Thymus (tissue), 11 donors: ENCODE measurements around the gene RNF115. TPM values are rescaled to one million over a fixed set of nuclear protein-coding genes. Genes with fewer than 3 reads are reported as not detected.

Experiments
- DNase-seq, 9 donors: peaks; one replicate each; pipeline ENCODE4 v3.0.0-alpha.2; 2013; ENCODE audit warnings: low spot score in 9 of 9, low read depth in 6 of 9, missing footprints in 1 of 9
- H3K27ac ChIP-seq, 2 donors: one replicate each; pipeline ENCODE4 v1.5.1; 2013; ENCODE audit warnings: control low read depth in 1 of 2, low read depth in 1 of 2, low read length in 1 of 2, mild to moderate bottlenecking in 1 of 2, moderate library complexity in 1 of 2
- H3K27me3 ChIP-seq, 2 donors: one replicate each; pipeline ENCODE4 v1.5.1; 2013; ENCODE audit warnings: low read length in 1 of 2; ENCODE audit not compliant: control insufficient read depth in 2 of 2, insufficient read depth in 1 of 2
- H3K36me3 ChIP-seq, 2 donors: one replicate each; pipeline ENCODE4 v1.5.1; 2013; ENCODE audit warnings: low read length in 1 of 2, mild to moderate bottlenecking in 1 of 2, moderate library complexity in 1 of 2; ENCODE audit not compliant: control insufficient read depth in 2 of 2, insufficient read depth in 2 of 2
- H3K4me1 ChIP-seq, 2 donors: one replicate each; pipeline ENCODE4 v1.5.1; 2013; ENCODE audit warnings: low read length in 2 of 2; ENCODE audit not compliant: control insufficient read depth in 2 of 2, insufficient read depth in 2 of 2
- H3K4me3 ChIP-seq, 2 donors: one replicate each; pipeline ENCODE4 v1.5.1; 2013; ENCODE audit warnings: low read length in 2 of 2, control low read depth in 1 of 2, mild to moderate bottlenecking in 1 of 2
- H3K9me3 ChIP-seq, 2 donors: one replicate each; pipeline ENCODE4 v1.5.1; 2013; ENCODE audit warnings: low read length in 1 of 2, mild to moderate bottlenecking in 1 of 2; ENCODE audit not compliant: control insufficient read depth in 2 of 2, insufficient read depth in 1 of 2
- WGBS: extraction: QIAGEN DNeasy Blood & Tissue Kit; methylation state at CpG from one replicate; pipeline ENCODE4 v1.1.7; 2013; 5-methylcytosine and 5-hydroxymethylcytosine counted together
- polyA plus RNA-seq: library from polyadenylated mRNA; stranded (reverse); fragments of 200-250 nt; gene quantifications from one replicate; pipeline ENCODE4 v1.2.3, GENCODE V29; 2013
- total RNA-seq: library from RNA; stranded (reverse); fragments of 120-200 nt; gene quantifications from one replicate; pipeline ENCODE4 v1.2.4, GENCODE V29; 2013
- donor health status: healthy.

RNF115 gene
- total and polyA plus RNA-seq, 2 donors = 8.8 to 12.3 TPM

DNA sequence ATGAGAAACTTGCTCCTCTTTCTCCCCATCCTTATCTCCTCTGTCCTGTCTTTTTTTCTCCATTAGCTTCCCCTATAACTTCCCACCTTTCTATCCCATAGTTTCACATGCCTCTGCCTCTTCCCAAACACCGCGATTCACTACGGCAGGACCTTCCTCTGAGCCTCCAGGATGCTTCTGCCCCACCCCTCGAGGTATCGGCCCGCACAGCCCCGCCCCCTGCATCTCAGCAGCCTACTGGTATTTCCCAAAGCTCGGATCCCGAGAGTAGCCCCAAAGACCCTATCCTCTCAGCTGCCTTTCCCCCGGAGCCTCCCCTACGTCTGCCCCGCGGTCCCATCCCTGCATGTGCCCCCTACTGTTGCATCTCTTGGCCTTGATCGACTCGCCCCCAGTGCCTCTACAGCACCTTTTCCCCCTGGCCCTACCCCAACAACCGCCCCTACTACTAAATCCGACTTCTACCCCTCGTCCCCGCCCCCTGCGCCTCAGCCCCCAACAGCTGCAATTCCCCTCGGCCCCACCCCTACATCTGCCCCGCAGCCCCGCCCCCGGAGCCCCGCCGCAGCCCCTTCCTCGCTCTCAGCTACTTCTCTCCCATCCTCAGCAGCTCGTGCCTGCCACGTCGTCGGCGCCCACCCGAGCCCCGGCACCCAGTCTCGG is 34.5 kb upstream of the RNF115 start:
- peaks cover 3 to 13% of the 10 kb centered on the region in 2 donors for H3K4me1 ChIP-seq
- peaks cover 0 to 2% of the 10 kb centered on the region in 2 donors for H3K27me3 ChIP-seq
- H3K4me3 ChIP-seq = peak overlapping the region; percentile 90 to 91
- peaks cover 0 to 3% of the 10 kb centered on the region in 2 donors for H3K9me3 ChIP-seq
- peaks cover 24 to 31% of the 10 kb centered on the region in 2 donors for H3K36me3 ChIP-seq
- 2% methylated on average over 35 of the region's 35 CpGs for WGBS
- DNase-seq = peak in 7 of 9 donors; percentile 37 to 89 (median 79)
- H3K27ac ChIP-seq = peak overlapping the region; percentile 91 to 97

DNA sequence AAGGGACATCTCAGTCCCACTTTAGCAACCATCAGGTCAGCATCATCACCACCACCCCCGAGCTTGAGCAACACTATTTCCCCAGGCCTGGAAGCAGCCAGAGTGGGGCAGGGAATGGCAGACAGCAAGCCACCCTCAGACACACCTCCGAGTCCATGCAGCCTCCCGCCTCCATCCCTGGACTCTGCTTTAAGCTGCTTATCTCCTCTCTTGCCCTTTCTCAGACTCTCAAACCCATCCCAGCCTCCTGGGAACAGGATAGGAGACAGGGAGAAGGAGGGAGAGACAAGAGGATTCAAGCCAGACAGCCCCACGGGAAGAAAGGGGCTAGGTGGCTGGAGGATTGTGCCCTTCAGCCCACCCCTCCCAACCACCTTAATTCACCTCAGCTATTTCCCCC is 33.3 kb upstream of the RNF115 start:
- Histone ChIP-seq H3K36me3 (peaks cover 29 to 31% of the 10 kb centered on the region in 2 donors), H3K27ac (no peak overlapping the region), H3K4me1 (peaks cover 3 to 13% of the 10 kb centered on the region in 2 donors), H3K27me3 (no peaks in the 10 kb centered on the region), H3K4me3 (no peak overlapping the region), H3K9me3 (peaks cover 0 to 3% of the 10 kb centered on the region in 2 donors)
- WGBS = 69% methylated on average over 4 of the region's 4 CpGs
- no peak for DNase-seq

DNA sequence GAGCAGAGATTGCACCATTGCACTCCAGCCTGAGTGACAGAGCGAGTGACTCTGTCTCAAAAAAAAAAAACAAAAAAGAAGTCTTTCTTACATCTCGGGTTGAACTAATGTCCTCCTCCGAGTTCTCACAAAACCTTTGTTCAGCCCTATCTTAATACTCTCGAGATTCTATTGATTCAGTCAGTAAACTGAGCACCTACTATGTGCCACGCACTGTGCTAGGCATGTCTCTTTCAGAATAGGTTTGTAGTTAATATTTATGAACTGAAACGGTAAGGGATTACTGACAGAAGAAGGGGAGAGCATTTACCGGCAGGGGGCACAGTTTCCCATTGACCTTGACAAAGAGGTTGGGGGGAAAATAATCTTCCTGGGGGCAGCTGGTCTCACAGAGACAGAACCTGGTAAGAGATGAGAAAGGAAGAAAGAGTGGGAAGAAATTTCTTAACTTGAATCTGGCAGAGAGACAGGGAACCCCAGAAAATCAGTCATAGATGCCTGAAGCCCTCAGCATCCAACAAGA is 31.6 kb upstream of the RNF115 start:
- Histone ChIP-seq H3K4me1 (peaks cover 3 to 13% of the 10 kb centered on the region in 2 donors), H3K9me3 (peaks cover 0 to 3% of the 10 kb centered on the region in 2 donors), H3K4me3 (no peak overlapping the region), H3K27ac (no peak overlapping the region), H3K36me3 (peaks cover 35% of the 10 kb centered on the region in 2 donors), H3K27me3 (no peaks in the 10 kb centered on the region)
- 94% methylated on average over 7 of the region's 7 CpGs for WGBS
- no peak for DNase-seq

DNA sequence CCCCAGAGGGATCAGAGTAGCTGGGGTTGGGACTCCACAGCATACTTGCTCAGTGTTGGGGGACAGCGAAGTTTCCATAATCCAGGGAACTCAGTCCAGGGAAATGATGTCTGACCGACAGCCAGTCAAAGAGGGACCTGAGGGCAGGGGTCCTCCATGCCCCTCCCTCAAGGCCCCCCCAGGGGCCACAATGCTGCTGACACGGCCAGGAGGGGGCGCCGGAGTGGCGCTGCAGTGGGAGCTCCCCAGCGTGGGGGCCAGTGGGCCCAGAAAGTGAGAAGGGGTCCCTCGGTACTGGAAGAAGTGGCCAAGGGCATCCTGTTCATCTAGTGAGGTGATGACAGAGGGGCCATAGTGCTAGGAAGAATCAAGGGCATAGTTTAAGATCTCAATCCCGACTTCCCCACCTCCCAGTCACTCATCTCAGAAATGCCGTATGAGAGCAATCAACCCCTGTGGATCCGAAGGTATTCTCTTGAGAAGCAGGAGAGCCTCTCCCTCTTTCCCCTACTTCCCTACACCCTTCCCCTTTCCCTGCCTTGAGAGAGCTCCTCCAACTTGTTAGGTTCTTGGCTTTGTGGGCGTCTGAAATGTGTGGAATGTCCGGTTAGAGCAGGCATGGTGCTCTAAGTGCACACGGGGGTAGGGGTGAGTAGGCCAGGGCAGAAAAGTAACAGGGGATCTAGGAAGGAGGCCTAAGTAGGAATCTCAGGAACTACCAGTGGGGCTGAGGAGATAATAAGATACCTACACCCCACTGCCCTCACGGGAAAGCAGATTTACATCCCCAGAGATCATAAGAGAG is 25.7 kb upstream of the RNF115 start:
- H3K27ac ChIP-seq = no peak overlapping the region
- H3K36me3 ChIP-seq = peaks cover 39 to 44% of the 10 kb centered on the region in 2 donors
- H3K4me3 ChIP-seq = no peak overlapping the region
- H3K27me3 ChIP-seq = no peaks in the 10 kb centered on the region
- no peak for DNase-seq
- H3K9me3 ChIP-seq = no peaks in the 10 kb centered on the region
- H3K4me1 ChIP-seq = peaks cover 5 to 22% of the 10 kb centered on the region in 2 donors
- 90% methylated on average over 15 of the region's 15 CpGs for WGBS

DNA sequence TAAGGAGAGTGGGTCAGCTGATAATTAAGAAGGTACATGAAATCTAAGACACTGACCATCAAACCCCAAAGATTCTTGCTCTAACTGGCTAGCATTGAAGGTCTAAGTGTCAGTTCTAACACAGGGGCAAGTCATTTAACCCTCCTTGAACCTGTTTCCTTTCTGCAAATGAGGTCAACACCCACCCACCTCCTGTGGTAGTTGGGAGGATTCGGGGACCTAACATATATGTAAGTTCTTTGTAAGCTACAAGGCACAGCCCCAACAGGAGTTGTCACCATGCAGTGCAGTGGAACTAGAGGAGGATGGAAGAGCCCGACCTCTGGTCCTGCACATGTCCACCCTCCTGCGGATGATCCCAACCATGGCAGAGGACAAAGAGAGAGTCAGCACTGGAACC is 23.9 kb upstream of the RNF115 start:
- peaks cover 31 to 36% of the 10 kb centered on the region in 2 donors for H3K36me3 ChIP-seq
- H3K27me3 ChIP-seq = no peaks in the 10 kb centered on the region
- H3K9me3 ChIP-seq = no peaks in the 10 kb centered on the region
- 94% methylated on average over 3 of the region's 3 CpGs for WGBS
- H3K27ac ChIP-seq = no peak overlapping the region
- H3K4me3 ChIP-seq = no peak overlapping the region
- DNase-seq = no peak
- H3K4me1 ChIP-seq = peaks cover 5 to 24% of the 10 kb centered on the region in 2 donors

DNA sequence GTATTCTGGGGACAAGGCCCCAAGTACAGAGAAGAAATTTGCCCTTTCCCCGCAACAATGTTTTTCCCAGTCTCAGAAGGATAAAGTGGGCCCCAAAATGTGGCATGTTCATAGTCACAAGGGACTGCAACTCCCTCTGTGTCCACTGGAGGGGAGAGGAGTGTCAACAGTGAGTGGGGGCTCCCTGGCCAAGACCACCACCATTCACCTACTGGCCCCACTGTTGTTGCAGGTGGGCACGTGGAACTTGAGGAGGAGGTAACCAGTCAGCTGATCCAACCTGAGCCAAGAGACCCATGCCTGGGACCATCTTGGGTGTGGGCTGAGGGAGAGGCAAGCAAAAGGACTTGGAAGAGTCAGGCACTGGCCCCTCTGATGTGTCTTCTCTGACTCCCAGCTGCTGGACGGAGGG is 22.3 kb upstream of the RNF115 start:
- no peaks in the 10 kb centered on the region for H3K9me3 ChIP-seq
- peak overlapping the region; percentile 60 to 78 for H3K4me3 ChIP-seq
- WGBS = 56% methylated on average over 3 of the region's 3 CpGs
- H3K36me3 ChIP-seq = peaks cover 38 to 45% of the 10 kb centered on the region in 2 donors
- H3K27me3 ChIP-seq = no peaks in the 10 kb centered on the region
- no peak overlapping the region for H3K27ac ChIP-seq
- peak in 5 of 9 donors; percentile 18 to 64 (median 21) for DNase-seq
- H3K4me1 ChIP-seq = peaks cover 5 to 24% of the 10 kb centered on the region in 2 donors

DNA sequence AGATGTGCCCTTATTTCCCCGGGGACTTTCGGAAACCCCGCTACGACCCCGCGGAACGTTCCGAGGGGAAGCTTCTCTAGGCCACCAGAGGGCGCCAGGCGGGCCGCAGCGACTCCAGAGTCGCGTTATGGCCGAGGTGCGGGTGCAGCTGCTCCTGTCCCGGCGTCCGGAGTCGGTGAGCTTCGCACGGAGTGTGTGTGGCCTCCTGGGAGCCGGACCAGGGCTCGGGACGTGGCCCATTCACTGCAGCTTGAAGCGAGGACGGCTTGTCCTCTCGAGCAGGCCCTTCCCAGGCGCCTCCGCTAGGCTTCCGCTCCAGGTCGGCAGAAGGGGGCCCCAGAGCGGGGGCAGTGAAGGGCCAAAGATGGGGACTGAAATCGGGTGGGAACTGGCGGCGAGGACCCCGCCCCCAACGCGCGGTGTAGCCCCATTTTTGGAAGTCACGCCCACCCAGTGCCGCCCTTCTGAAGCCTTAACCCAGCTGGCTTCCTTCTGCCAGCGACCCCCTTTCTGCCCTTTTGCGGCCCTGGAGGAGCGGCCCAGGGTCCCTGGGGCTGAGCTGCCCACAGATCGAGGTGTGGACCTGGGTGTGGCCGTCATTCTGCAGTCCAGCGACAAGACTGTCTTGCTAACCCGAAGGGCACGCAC is 21.7 kb upstream of the RNF115 start, which contains the start of gene NUDT17:
Gene NUDT17 (plus strand): TSS at position 117 of the 648 bp plus-strand sequence. CDS start 11 bp downstream, at position 128.
- Histone ChIP-seq H3K9me3 (no peaks in the 10 kb centered on the region), H3K36me3 (peaks cover 41 to 46% of the 10 kb centered on the region in 2 donors), H3K27ac (peak within 1 kb of the TSS; percentile 18 to 78), H3K4me1 (peaks cover 5 to 24% of the 10 kb centered on the region in 2 donors), H3K4me3 (peak within 1 kb of the TSS; percentile 60 to 78), H3K27me3 (no peaks in the 10 kb centered on the region)
- under 1% methylated on average over 50 of the region's 50 CpGs for whole genome bisulfite sequencing
- peak in 8 of 9 donors; percentile 53 to 87 (median 74) for DNase-seq

DNA sequence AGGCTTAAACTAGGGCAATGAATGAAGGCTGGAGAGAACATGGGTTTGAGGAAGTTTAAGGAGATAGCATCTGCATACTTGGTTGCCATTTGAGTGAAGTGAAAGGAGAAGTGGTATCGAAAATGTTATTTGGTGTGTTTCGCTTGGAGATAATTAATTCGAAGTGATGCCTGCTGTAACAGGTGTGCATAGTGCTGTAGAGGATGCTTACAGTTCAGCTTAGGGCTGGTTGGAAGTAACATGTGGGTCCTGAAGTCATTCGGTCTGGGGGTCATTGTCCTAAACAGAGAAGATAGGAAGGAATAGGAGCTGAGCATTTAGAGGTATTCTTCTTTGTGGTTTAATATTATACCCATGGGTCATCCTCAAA is 21.2 kb upstream of the RNF115 start:
- 2% methylated on average over 4 of the region's 4 CpGs for WGBS
- H3K9me3 ChIP-seq = no peaks in the 10 kb centered on the region
- no peaks in the 10 kb centered on the region for H3K27me3 ChIP-seq
- H3K36me3 ChIP-seq = peaks cover 37 to 44% of the 10 kb centered on the region in 2 donors
- H3K27ac ChIP-seq = peak overlapping the region in 1 of 2 donors; percentile 18
- H3K4me1 ChIP-seq = peaks cover 5 to 20% of the 10 kb centered on the region in 2 donors
- DNase-seq = no peak
- peak overlapping the region; percentile 60 to 78 for H3K4me3 ChIP-seq
